Occipital lobe (tissue), 2 donors: Measurements from ENCODE around the gene SLC9A5. TPM values are rescaled to one million over a fixed set of nuclear protein-coding genes. Genes with fewer than 3 reads are reported as not detected.

Experiments
- DNase-seq: peaks from one replicate; lab custom pipeline; 2025; lab: John Stamatoyannopoulos, UW
- total RNA-seq: library from RNA; depleted of rRNA; stranded (reverse); fragments of >200 nt; gene quantifications from one replicate; pipeline ENCODE4 v1.2.3, GENCODE V29; 2014

Gene SLC9A5
- total RNA-seq, 1 donor from 2014 or later = 1.2 TPM

DNA sequence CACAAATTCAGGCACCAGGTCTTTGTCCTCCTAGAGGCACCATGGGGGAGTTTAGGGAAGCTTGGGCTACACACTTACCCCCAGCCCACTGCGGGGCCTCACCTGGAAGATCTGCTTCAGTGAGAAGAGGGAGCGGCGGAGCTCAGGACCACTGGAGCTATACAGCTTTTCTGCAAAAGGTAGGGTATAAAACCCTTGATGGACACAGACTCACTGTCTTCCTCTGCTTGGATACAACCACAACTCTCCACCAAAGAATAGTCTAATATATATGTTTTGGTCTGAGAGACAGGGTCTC, 10.6 kb upstream of the SLC9A5 start:
- no peak for DNase-seq

DNA sequence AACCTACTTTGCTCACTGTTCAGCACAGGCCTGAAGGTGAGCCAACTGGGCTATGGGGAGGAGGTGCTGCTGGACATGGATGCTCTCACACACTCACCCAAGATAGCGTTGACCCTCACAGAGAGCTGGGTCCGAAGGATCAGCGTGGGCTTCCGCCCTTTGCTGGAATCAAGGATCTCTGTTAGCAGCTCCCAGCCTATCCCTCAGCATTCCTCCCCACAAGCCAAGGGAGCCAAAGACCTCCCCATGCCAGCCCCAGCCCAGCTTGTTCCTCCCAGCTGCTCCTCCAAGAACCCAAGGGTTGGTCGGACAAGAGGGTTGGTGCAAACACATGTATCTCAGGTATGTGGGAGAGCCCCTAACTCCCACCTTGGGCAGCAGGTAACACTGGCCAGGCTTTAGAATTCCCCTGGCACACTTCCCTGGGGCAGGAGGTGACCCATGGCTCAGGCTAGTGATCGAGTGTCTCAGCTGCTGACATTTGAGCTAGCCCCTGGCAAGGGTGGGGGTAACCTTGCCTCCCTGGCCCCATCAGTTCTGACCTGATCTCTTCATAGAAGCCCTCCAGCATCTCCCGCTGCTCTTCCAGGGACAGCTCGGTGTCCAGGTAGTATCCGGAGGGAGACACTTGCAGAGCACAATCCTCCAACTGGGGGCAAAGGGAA, 9.8 kb upstream of the SLC9A5 start:
- DNase-seq = no peak

DNA sequence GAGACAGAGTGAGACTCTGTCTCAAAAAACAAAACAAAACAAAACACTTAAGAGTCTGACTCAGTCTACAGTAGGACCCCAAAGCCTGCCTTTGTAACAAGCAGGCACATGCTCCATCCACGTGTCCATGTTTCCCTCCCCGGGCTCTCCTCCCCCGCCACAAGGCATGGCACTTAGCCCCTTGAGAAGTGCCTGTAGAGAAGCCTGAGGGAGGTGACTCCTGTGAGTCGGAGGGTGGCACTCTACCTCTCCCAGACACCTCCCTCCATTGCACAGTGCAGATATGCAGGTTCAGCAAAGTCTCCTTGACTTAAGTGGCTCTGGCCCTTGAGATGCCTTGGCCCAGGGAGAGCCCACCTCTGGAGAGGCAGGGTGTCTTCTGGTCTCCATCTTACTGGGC, 8.3 kb upstream of the SLC9A5 start:
- DNase-seq = no peak

DNA sequence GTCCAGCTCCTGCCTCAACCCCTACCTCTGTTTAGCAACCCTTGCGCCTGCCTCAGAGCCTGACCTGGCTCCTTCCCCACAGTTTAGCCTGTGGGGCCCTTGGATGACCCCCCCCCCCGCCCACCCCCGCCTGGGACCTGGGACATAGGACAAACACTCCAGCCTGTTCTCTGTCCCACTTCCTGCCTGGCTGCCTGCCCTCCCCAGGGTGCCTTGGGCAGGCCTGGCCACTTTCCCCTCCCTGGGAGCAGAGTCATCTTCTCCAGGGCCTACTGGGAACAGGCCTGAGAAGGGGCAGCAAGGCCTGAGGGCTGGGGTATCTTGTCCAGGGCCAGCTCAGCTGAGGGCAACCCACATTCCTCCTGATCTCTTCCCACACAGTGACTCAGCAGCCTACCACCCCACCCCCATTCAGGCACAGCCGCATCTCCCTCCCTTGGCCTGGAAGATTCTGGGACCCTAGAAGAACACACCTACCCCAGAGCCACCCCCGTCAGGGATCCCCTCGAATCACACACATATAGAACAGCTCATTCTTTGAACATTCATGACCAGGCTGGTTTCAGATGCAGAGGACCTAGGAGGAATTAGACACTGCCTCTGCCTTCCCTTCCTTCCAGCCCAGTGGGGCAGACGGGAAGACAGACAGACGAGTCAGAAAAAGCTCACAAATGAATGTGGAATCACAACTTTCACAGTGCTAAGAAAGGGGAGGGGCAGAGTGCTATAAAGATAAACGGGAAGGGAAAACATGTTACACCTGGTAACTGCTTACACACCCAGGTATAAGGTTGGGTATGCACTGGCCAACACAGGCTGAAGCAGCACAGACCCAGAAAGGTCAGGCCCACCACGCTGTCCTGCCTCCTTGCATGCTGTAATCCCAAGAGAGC, 7.5 kb upstream of the SLC9A5 start:
- no peak for DNase-seq

DNA sequence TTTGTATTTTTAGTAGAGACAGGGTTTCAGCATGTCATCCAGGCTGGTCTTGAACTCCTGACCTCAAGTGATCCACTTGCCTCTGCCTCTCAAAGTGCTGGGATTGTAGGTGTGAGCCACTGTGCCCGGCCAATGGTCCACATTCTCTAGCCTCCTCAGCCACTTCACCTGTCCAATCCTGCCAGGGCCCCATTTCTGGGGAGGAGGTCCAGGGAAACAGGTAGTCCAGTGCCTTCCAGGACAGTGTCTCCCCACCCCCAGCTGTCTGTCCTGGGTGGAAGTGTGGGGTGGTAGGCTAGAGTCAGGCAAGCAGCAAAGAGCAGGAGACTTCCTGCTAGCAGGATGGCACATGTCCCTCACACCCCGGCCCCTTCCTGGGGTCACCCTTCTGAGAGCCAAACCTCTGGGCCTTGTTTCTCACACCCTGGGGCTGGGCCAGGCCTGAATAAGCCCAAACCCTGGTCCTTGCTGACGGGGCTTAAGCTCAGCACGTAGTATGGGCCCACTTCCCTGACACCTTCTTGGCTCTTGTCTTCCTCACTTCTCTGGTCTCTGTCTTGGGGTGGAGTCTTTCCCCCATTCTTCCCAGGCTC, 6.5 kb upstream of the SLC9A5 start:
- no peak for DNase-seq

DNA sequence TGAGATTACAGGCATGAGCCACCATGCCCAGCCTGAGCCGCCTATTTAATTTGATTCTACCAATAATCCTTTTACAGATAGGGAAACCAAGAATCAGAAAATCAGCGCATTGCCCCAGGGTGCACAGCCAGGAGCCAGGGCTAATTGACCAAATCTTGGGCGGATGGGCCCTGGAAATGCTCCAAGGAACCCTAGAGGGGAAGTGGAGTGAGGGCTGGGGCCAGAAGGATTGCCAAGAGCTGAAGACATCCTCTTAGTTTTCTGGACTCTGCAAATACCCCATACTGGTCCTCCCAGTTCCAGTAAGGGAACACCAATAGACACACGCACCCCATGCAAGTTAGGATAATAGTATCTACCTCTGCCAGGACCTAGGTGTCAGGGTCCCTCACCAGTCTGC, 5.3 kb upstream of the SLC9A5 start:
- DNase-seq = no peak

DNA sequence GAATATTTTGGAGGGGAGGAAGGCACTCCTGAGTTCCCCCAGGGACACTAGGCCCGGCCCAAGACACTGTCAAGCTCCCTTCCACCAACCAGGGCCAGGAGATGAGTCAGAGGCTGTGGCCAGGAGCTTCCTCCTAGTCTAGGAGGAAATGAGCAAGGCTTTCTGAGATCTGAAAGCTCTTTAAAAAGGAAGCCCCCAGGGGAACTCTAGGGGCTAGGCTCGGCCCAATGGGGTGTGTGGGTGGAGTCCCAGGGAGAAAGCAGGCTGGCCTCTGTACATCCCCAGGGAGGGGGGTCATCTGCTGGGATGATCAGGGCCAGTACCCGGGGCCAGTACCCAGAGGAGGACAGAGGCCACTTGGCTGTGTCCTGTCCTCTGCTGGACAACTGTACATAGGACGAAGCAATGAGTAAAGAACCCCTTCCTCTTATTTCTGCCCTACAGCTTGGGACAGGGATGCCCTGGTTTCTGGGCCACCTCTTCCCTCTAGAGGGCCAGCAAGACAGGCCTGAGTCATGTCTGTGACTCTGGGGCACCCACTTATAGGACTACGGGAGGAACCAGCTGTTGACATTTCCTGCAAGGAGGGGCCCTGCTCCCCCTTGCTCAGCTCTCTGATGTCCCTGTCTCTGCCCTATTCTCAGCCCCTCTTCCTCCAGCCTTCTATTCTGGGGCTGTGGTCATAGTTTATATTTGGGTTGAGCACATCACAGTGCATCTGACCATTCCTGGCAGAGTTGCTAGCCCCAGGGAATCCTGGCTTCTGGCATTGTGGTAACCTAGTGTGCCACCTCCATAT, 4.2 kb upstream of the SLC9A5 start:
- no peak for DNase-seq

DNA sequence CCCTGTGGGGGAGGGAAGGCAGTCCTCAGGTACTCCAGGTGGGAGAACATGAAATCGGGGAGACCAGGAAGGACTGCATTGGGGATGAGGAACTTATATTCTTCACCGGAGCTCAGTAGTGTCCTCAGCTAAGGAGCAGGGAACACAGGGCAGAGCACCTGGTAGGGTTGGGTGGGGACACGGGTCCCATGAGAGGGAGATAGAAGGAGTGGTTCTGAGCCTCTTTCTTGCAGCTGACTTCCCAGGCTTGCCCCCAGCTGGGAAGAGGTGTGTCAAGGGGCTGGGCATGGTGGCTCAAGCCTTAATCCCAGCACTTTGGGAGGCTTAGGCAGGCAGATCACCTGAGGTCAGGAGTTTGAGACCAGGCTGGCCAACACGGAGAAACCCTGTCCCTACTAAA, 3.6 kb upstream of the SLC9A5 start:
- DNase-seq = no peak

DNA sequence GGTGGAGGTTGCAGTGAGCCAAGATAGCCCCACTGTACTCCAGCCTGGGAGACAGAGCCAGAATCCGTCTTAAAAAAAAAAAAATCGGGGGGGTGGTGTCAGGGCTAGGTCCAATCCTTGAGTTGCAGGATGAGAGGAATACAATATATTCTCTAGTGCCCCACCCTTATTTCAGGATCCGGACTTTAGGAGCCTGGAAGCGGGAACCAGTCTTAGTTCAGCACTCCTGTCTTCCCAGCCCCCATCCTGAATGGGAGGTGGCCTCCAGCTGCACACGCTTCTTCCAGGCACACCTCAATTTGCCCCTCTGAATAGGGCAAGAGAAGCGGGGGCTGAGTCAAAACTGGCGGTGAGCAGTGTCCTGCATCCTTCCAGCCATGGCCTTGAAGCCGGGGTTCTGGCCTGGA, 3.1 kb upstream of the SLC9A5 start:
- DNase-seq = no peak

DNA sequence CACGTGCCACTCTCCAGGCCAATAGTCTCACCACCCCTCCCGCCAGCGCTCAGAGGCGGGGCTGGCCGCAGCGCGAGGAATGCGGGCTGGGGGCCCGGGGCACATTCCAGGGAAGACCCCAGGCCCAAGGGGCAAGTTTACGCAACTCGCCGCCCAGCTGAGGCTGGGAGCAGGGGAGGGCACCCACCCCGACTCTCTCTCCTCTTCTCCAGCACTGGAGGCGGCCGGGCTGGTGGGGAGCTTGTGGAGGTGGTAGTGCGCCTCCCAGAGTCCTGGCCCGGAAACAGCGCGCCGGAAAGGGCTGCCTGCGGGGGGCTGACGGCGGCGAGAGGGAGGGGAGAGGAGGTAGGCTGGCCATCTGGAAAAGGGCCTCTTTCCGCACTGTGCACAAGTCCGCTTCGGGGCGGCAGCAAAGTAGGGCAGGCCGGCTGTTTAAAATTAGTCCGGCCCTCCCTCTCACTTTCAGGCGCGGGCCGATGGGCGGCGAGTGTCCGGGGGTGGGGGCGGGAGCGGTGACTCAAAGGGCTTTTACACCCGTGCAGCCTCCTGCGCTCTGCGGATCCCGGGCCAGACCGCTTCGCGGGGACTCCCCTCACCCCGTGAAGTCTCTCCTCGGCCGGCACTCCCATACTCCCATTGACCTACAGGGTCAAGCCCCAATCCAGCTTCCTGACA, 2.6 kb upstream of the SLC9A5 start:
- peak; percentile 69 for DNase-seq

DNA sequence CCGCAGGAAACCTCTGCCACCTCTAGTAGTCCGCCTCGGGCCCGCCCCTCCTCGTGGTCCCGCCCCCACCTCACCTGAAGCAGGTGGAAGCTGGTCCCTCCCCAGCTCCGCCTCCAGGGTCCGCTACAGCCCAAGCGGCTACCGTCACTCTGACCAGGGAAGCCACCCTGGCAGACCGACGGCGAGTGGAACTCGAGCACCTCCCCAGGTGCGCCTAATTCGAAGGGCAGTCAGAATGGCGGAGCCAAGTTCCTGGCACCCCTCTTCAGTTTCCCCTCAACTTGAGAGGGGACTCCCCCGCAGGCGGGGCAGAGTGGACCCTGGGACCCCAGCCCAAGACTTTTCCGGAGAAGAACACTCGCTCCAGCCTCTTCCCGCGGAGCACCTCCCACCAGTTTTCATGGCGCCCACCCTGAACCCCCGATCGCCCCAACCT, 2.0 kb upstream of the SLC9A5 start:
- no peak for DNase-seq

DNA sequence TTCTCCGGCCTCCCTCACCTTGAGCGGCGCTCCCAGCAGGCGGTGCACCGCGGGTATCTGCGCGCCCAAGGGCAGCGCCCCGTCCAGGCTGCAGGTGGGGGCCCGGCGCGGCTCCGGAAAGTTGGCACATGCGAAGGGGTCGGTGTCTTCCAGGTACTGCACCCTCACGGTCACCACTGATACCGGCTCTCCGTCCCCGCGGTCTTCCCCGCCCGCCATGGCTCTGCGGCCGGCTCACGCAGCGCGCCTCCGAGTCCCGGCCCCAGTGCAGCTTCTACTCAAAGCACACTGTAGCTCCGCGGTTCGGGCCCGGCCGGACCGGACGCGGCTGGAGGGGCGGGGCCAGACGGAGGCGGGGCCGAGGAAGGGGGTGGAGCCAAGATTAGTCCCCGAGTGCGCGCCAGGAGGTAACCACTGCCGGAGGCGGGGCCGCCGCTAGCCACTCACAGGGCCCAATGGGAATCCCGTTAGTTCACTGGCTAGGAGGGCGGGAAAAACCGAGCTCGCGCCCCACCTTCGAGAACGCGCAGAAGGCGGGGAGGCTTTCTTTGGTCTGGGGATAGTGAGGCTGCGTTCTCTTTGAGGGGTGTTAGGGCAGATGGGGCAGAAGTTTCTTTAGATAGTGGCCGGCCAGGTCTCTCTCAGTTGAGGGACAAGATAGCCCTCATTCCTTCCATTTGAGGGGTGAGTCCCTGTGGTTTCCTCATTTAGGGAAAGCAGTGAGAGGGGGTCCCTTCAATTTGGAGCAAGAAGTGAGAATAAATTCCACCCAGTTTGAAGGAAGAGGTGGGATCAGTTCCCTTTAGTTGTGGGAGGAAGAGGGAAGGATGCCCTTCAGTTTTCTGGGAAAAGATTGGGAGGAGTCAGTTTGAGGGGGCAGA, 1.3 kb upstream of the SLC9A5 start, which contains the start of gene FHOD1:
FHOD1 (minus strand) TSS at position 290 of the 881 bp plus-strand sequence; CDS start at position 219, 71 bp downstream.
- peak; percentile 95 for DNase-seq

DNA sequence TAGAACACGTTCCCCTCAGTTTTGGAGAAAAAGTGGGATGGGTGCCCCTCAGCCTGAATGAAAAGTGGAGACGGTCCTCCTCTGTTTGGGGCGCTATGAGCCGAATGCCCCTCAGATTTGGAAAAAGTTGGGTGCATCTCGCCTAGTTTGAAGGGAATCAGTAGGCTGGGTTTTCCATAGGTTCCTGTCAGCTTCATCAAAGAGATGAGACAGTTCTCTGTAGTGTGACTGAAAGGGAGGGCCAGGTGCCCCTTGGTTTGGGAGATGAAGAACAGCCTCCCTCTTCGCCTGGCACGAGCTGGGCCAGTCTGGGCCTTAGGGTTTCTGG, 742 bp upstream of the SLC9A5 start:
- no peak for DNase-seq

DNA sequence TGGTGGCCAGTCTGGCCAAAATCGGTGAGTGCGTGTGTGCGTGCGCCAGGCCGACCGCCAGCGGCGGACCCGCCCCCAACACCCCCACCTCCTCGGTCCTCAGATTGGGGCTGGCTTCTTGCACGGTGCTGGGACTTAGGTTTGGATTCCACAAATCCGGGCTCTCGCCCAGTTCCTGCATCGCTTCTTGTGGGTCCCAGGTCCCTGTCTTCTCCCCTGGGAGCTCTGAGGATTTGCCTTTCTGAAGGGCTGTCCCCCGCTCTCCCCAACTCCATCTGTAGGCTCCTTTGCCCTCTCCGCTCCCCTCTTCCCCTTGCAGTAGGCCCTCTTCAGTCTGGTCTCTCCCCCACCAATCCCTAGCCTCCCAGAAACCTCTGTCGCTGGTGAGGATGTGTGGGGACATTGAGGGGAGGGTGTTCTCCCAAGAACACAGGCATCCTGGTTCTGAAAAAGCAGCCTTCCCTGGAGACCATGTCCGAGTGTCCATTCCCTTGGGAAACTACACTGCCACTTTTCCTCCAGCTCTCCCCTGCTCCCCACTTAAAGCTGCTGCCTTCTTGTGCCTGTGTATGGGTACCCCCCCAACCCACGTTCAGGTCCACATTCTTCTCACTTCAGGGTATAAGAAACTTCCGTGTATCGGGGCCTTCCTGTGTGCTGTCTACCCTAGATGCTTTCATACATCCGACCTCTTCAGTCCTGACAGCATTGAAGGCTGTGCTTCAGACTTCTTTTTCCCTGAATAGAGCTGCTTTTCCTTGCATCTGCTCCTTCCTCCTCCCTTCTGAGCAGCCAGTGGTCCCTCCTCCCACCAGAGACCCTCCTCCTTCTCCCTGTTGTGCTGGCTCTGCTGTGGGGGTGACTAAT, 632 bp downstream of the SLC9A5 start:
- DNase-seq = no peak

DNA sequence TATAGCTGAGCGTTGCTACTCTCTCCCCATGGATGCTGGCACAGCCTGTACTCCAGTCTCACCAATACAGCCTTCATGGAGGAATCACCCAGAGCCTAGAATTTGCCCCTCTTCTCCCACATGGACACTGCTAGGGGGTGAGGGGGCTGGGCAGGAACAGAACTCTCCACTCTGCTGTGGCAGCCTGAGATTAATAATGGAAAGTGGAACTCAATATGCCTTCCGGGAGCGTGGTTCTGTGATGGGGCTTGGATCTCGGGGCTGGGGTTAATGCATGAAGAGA, 1.2 kb downstream of the SLC9A5 start:
- DNase-seq = no peak

DNA sequence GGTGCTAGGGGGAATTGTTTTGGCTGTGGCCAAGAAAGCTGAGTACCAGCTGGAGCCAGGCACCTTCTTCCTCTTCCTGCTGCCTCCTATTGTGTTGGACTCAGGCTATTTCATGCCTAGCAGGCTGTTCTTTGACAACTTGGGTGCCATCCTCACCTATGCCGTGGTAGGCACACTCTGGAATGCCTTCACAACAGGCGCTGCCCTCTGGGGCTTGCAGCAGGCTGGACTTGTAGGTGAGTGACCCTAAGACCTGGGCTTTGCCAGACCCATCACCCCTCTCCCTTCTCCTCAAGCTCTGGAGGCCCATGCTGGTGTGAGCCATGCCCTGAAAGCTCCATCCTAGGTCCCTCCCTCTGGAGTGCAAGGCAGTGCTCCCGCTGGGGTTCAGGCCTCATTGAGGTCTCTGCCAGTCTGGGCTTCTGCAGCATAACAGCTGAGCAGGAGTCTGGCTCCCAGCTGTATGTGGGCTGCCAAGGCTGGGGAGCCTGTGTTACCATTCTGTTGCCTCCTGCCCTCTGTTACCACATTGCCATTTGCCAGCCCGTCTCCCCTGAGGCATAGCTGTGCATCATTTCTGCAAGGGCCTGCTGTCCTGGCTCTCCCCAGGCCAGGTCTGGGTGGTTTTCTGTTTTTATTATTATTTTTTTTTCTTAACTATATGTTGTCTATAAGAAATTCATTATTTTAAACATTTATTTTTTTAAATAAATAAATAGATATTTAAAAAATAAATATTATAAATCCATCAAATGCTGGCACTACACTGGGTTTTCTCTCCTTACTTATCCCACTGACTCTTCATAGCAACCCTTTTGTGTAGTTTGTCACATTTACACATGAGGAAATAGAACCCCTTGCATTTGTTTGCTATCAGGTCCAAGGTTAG, 4.1 kb downstream of the SLC9A5 start:
- DNase-seq = no peak

DNA sequence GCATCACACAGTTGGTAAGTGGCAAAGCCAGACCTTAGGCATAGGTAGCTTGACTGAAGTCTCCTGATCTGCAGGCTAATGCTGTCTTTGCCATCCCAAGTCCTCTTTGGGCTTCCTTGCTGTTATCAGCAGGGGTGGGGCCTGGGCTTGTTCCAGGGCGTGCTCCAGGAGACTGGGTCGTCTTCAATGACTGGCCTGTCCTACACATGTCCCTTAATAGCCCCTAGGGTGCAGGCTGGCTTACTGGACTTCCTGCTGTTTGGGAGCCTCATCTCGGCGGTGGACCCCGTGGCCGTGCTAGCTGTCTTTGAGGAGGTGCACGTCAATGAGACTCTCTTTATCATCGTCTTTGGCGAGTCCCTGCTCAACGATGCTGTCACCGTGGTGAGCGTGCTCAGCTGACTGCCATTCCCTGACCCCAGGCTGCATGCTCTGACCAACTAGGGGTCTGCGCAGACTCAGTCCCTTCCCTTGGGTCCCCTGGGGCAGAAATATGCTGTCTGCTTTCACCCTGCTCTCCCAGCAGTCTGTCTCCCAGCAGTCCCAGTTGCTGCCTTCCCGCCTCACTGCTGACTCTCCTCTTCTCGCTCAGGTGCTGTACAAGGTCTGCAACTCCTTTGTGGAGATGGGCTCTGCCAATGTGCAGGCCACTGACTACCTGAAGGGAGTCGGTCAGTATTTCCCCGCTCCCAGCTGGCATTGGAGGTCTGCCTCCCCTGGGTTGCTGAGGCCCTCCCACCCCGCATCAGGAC, 6.2 kb downstream of the SLC9A5 start:
- no peak for DNase-seq
